H9 (cell line): Measurements from ENCODE around the gene RAD18. TPM values are rescaled to one million over a fixed set of nuclear protein-coding genes. Genes with fewer than 3 reads are reported as not detected.

Experiments used
- DNase-seq: peaks from one replicate; pipeline ENCODE4 v3.0.0-alpha.2; 2017
- H2AFZ ChIP-seq: one replicate; pipeline ENCODE4 v1.6.1; 2013; ENCODE audit warnings: mild to moderate bottlenecking, low read length, control low read depth, moderate library complexity
- H2AK5ac ChIP-seq: 2 replicates; pipeline ENCODE4 v1.6.1; 2013; ENCODE audit warnings: low read length, control low read depth, mixed read lengths; ENCODE audit not compliant: insufficient read length
- H2BK120ac ChIP-seq: one replicate; pipeline ENCODE4 v1.6.1; 2013; ENCODE audit warnings: low read depth, mild to moderate bottlenecking, low read length, control low read depth, inconsistent platforms; ENCODE audit not compliant: poor library complexity, severe bottlenecking
- H2BK12ac ChIP-seq: 2 replicates; pipeline ENCODE4 v1.6.1; 2013; ENCODE audit warnings: low read length, control low read depth, mixed read lengths, low read depth; ENCODE audit not compliant: insufficient read length
- H2BK15ac ChIP-seq: 2 replicates; pipeline ENCODE4 v1.6.1; 2013; ENCODE audit warnings: low read depth, low read length, control low read depth
- H2BK20ac ChIP-seq: one replicate; pipeline ENCODE4 v1.6.1; 2013; ENCODE audit warnings: low read depth, mild to moderate bottlenecking, low read length, control low read depth, inconsistent platforms; ENCODE audit not compliant: poor library complexity, severe bottlenecking
- H2BK5ac ChIP-seq: 2 replicates; pipeline ENCODE4 v1.6.1; 2013; ENCODE audit warnings: low read length, control low read depth, mixed read lengths; ENCODE audit not compliant: insufficient read length
- H3K14ac ChIP-seq: 2 replicates; pipeline ENCODE4 v1.6.1; 2013; ENCODE audit warnings: low read length, control low read depth; ENCODE audit not compliant: insufficient read depth
- H3K18ac ChIP-seq: 2 replicates; pipeline ENCODE4 v1.6.1; 2013; ENCODE audit warnings: low read depth, mild to moderate bottlenecking, mixed read lengths, low read length, control low read depth; ENCODE audit not compliant: insufficient read length
- H3K23ac ChIP-seq: 2 replicates; pipeline ENCODE4 v1.6.1; 2013; ENCODE audit warnings: low read length, control low read depth, mixed read lengths, low read depth; ENCODE audit not compliant: insufficient read length
- H3K23me2 ChIP-seq: 2 replicates; pipeline ENCODE4 v1.6.1; 2013; ENCODE audit warnings: low read depth, mild to moderate bottlenecking, mixed read lengths, low read length, control low read depth; ENCODE audit not compliant: insufficient read length, poor library complexity, severe bottlenecking
- H3K27ac ChIP-seq: 2 replicates; pipeline ENCODE4 v1.5.1; 2013; ENCODE audit warnings: low read length, control low read depth, mixed read lengths, low read depth; ENCODE audit not compliant: insufficient read length
- H3K27me3 ChIP-seq: 2 replicates; pipeline ENCODE4 v1.6.1; 2013; ENCODE audit warnings: low read length, control low read depth, inconsistent platforms; ENCODE audit not compliant: insufficient read depth
- H3K4ac ChIP-seq: 2 replicates; pipeline ENCODE4 v1.6.1; 2013; ENCODE audit warnings: low read depth, mild to moderate bottlenecking, control low read depth, inconsistent platforms, low read length, moderate library complexity
- H3K4me1 ChIP-seq: 2 replicates; pipeline ENCODE4 v1.6.1; 2013; ENCODE audit warnings: low read length, control low read depth, inconsistent platforms; ENCODE audit not compliant: insufficient read depth
- H3K4me2 ChIP-seq: 2 replicates; pipeline ENCODE4 v1.6.1; 2013; ENCODE audit warnings: low read length, control low read depth, mixed read lengths; ENCODE audit not compliant: insufficient read length, insufficient read depth
- H3K56ac ChIP-seq: 2 replicates; pipeline ENCODE4 v1.6.1; 2013; ENCODE audit warnings: low read depth, mild to moderate bottlenecking, mixed read lengths, low read length, control low read depth; ENCODE audit not compliant: insufficient read length
- H3K79me1 ChIP-seq: 2 replicates; pipeline ENCODE4 v1.6.1; 2013; ENCODE audit warnings: low read depth, mild to moderate bottlenecking, moderate library complexity, low read length, control low read depth, inconsistent platforms; ENCODE audit not compliant: insufficient read depth, poor library complexity, severe bottlenecking
- H3K79me2 ChIP-seq: 2 replicates; pipeline ENCODE4 v1.6.1; 2013; ENCODE audit warnings: low read length, control low read depth, inconsistent platforms; ENCODE audit not compliant: insufficient read depth
- H3K9ac ChIP-seq: 2 replicates; pipeline ENCODE4 v1.6.1; 2013; ENCODE audit warnings: low read length, control low read depth, mixed read lengths; ENCODE audit not compliant: insufficient read length; ENCODE audit errors: extremely low read depth
- H3K9me3 ChIP-seq: one replicate; pipeline ENCODE4 v1.6.1; 2013; ENCODE audit warnings: low read depth, low read length, inconsistent platforms; ENCODE audit not compliant: control insufficient read depth
- H3T11ph ChIP-seq: one replicate; pipeline ENCODE4 v1.6.1; 2013; ENCODE audit warnings: mild to moderate bottlenecking, low read length, control low read depth, inconsistent platforms
- H4K20me1 ChIP-seq: one replicate; pipeline ENCODE4 v1.6.1; 2013; ENCODE audit not compliant: control insufficient read depth, insufficient read length, insufficient read depth
- H4K5ac ChIP-seq: 2 replicates; pipeline ENCODE4 v1.6.1; 2013; ENCODE audit warnings: low read depth, mild to moderate bottlenecking, mixed read lengths, low read length, control low read depth; ENCODE audit not compliant: insufficient read length
- H4K8ac ChIP-seq: replicated peaks from 2 replicates; pipeline ENCODE4 v1.6.1; 2013; ENCODE audit warnings: low read length, control low read depth, mixed read lengths, low read depth; ENCODE audit not compliant: insufficient read length
- H4K91ac ChIP-seq: 2 replicates; pipeline ENCODE4 v1.6.1; 2013; ENCODE audit warnings: low read depth, mild to moderate bottlenecking, moderate library complexity, mixed read lengths, low read length, control low read depth; ENCODE audit not compliant: insufficient read length
- H3K27ac Mint-ChIP-seq, 3 experiments: 2 replicates in 2 of 3; 3 replicates in 1 of 3; pipeline ENCODE4 v1.8.0; 2020 to 2021; ENCODE audit warnings: mixed read lengths in 3 of 3, mild to moderate bottlenecking in 1 of 3, moderate library complexity in 1 of 3
- H3K27me3 Mint-ChIP-seq: 2 replicates; pipeline ENCODE4 v1.8.0; 2021; ENCODE audit warnings: low read depth, mild to moderate bottlenecking, moderate library complexity, mixed read lengths
- H3K36me3 Mint-ChIP-seq, 3 experiments: 2 replicates in 2 of 3; 3 replicates in 1 of 3; pipeline ENCODE4 v1.8.0; 2020 to 2021; ENCODE audit warnings: low read depth in 3 of 3, mixed read lengths in 3 of 3; ENCODE audit not compliant: insufficient read depth in 1 of 3
- H3K4me1 Mint-ChIP-seq, 2 experiments: 2 replicates each; pipeline ENCODE4 v1.8.0; 2020; ENCODE audit warnings: mixed read lengths in 2 of 2
- H3K4me3 Mint-ChIP-seq, 2 experiments: 2 replicates in 1 of 2; 3 replicates in 1 of 2; pipeline ENCODE4 v1.8.0; 2020 to 2021; ENCODE audit warnings: mild to moderate bottlenecking in 2 of 2, mixed read lengths in 2 of 2, moderate library complexity in 1 of 2
- H3K9me3 Mint-ChIP-seq, 2 experiments: 2 replicates in 1 of 2; 3 replicates in 1 of 2; pipeline ENCODE4 v1.8.0; 2020; ENCODE audit warnings: mild to moderate bottlenecking in 2 of 2, mixed read lengths in 2 of 2, moderate library complexity in 1 of 2
- CTCF ChIP-seq: fragments of 200-600 bp; sonication (generic); conservative IDR thresholded peaks from 3 replicates; pipeline ENCODE4 v1.8.0; 2021; ENCODE audit warnings: antibody characterized with exemption, mild to moderate bottlenecking
- WGBS: extraction: QIAGEN DNeasy Blood & Tissue Kit; methylation state at CpG from one replicate; pipeline ENCODE4 v1.1.7; 2013; ENCODE audit warnings: missing lambda C conversion rate, low lambda C conversion rate, mixed read lengths; ENCODE audit not compliant: insufficient read length; ENCODE audit errors: extremely low coverage; 5-methylcytosine and 5-hydroxymethylcytosine counted together
- total RNA-seq: library from RNA; stranded (reverse); gene quantifications from 2 replicates; pipeline ENCODE4 v1.2.1, GENCODE V29; 2021

The RAD18 gene
- total RNA-seq, 1 experiment from 2014 or later = 27.8 TPM

- Histone ChIP-seq H3K56ac (no peak overlapping the region), H3K4me2 (no peak overlapping the region), H3K27ac (no peak overlapping the region), H4K20me1 (no peaks in the 10 kb centered on the region), H4K5ac (no peak overlapping the region), H3K18ac (no peak overlapping the region), H2BK15ac (no peak overlapping the region), H2BK12ac (no peak overlapping the region), H3K79me1 (no peaks in the 10 kb centered on the region), H3K9ac (no peak overlapping the region), H4K91ac (no peak overlapping the region), H3K23me2 (no peaks in the 10 kb centered on the region), H3T11ph (no peak overlapping the region), H2BK5ac (no peak overlapping the region), H3K14ac (no peak overlapping the region), H4K8ac (no peak overlapping the region), H3K4me1 (peaks cover 5% of the 10 kb centered on the region; the same call in 1 of the 2 replicates), H2BK120ac (no peak overlapping the region), H2AFZ (no peak overlapping the region), H3K9me3 (no peaks in the 10 kb centered on the region), H3K4ac (no peak overlapping the region), H2AK5ac (no peak overlapping the region), H3K27me3 (no peaks in the 10 kb centered on the region), H3K23ac (no peak overlapping the region), H3K79me2 (no peaks in the 10 kb centered on the region), H2BK20ac (no peak overlapping the region)
- H3K4me1 Mint-ChIP-seq = peaks cover 10 to 17% of the 10 kb centered on the region in 2 experiments
- no peak for DNase-seq
- no peak for TF ChIP-seq CTCF
- no peak overlapping the region for H3K27ac Mint-ChIP-seq
- no peak overlapping the region for H3K4me3 Mint-ChIP-seq
- no CpG with 5 or more reads among the region's 1 CpG for WGBS
- H3K27me3 Mint-ChIP-seq = no peaks in the 10 kb centered on the region
- H3K9me3 Mint-ChIP-seq = no peaks in the 10 kb centered on the region; a peak in 1 of 5 replicates
- H3K36me3 Mint-ChIP-seq = peaks cover 0 to 4% (median 0%) of the 10 kb centered on the region in 3 experiments; a peak in 1 of 7 replicates
Measured at GRCh38 chr3:8845641-8846040, 117.6 kb downstream of the RAD18 start.
